ENCODE measurements around the gene TTYH3.
"Not testable (repeated sequence)": the region's sequence is repeated elsewhere in the genome, so short reads cannot be mapped to it uniquely, and the experiment has no call there.

The TTYH3 gene

GRCh38 chr7:2689951-2690705 is 58.3 kb downstream of the TTYH3 start:
- DNase-seq (ENCODE audit: low spot score): no peak
- Mint-ChIP-seq H3K27me3 (ENCODE audit: low read depth) (peaks cover 46% of the 10 kb centered on the region), H3K27ac (no peak overlapping the region), H3K9me3 (no peaks in the 10 kb centered on the region), H3K36me3 (ENCODE audit: low read depth) (no peaks in the 10 kb centered on the region), H3K4me1 (ENCODE audit: low read depth) (peaks cover 12% of the 10 kb centered on the region), H3K4me3 (no peak overlapping the region)

- Mint-ChIP-seq H3K27ac (no peak overlapping the region), H3K4me1 (ENCODE audit: low read depth) (peaks cover 12% of the 10 kb centered on the region), H3K27me3 (ENCODE audit: low read depth) (peaks cover 42% of the 10 kb centered on the region), H3K9me3 (no peaks in the 10 kb centered on the region), H3K36me3 (ENCODE audit: low read depth) (no peaks in the 10 kb centered on the region), H3K4me3 (no peak overlapping the region)
- DNase-seq (ENCODE audit: low spot score): no peak
Measured at GRCh38 chr7:2691011-2691707, 59.4 kb downstream of the TTYH3 start.

GRCh38 chr7:2691932-2692439 is 60.2 kb downstream of the TTYH3 start:
- H3K9me3 Mint-ChIP-seq; H3K4me3 Mint-ChIP-seq; H3K27ac Mint-ChIP-seq; DNase-seq (ENCODE audit: low spot score); H3K36me3 Mint-ChIP-seq (ENCODE audit: low read depth): not testable (repeated sequence)
- Mint-ChIP-seq H3K4me1 (ENCODE audit: low read depth) (peaks cover 12% of the 10 kb centered on the region), H3K27me3 (ENCODE audit: low read depth) (peaks cover 37% of the 10 kb centered on the region)

GRCh38 chr7:2692543-2692942 is 60.8 kb downstream of the TTYH3 start:
- Mint-ChIP-seq H3K36me3 (ENCODE audit: low read depth) (no peaks in the 10 kb centered on the region), H3K27ac (no peak overlapping the region), H3K9me3 (no peaks in the 10 kb centered on the region), H3K27me3 (ENCODE audit: low read depth) (peaks cover 33% of the 10 kb centered on the region), H3K4me1 (ENCODE audit: low read depth) (peaks cover 12% of the 10 kb centered on the region), H3K4me3 (no peak overlapping the region)
- no peak for DNase-seq (ENCODE audit: low spot score)

- H3K27ac Mint-ChIP-seq; H3K36me3 Mint-ChIP-seq (ENCODE audit: low read depth); H3K4me3 Mint-ChIP-seq; DNase-seq (ENCODE audit: low spot score); H3K9me3 Mint-ChIP-seq: not testable (repeated sequence)
- peaks cover 32% of the 10 kb centered on the region for H3K27me3 Mint-ChIP-seq (ENCODE audit: low read depth)
- peaks cover 17% of the 10 kb centered on the region for H3K4me1 Mint-ChIP-seq (ENCODE audit: low read depth)
Measured at GRCh38 chr7:2693420-2694121, 61.8 kb downstream of the TTYH3 start.

GRCh38 chr7:2694122-2694436 is 62.3 kb downstream of the TTYH3 start:
- Mint-ChIP-seq H3K4me1 (ENCODE audit: low read depth) (peaks cover 16% of the 10 kb centered on the region), H3K27me3 (ENCODE audit: low read depth) (peaks cover 27% of the 10 kb centered on the region)
- H3K27ac Mint-ChIP-seq; DNase-seq (ENCODE audit: low spot score); H3K4me3 Mint-ChIP-seq; H3K36me3 Mint-ChIP-seq (ENCODE audit: low read depth); H3K9me3 Mint-ChIP-seq: not testable (repeated sequence)

- no peaks in the 10 kb centered on the region for H3K36me3 Mint-ChIP-seq (ENCODE audit: low read depth)
- H3K4me3 Mint-ChIP-seq: peak overlapping the region; percentile 70
- H3K27me3 Mint-ChIP-seq (ENCODE audit: low read depth): peaks cover 5% of the 10 kb centered on the region
- H3K9me3 Mint-ChIP-seq: no peaks in the 10 kb centered on the region
- peak; percentile 67 for DNase-seq (ENCODE audit: low spot score)
- H3K27ac Mint-ChIP-seq: peak overlapping the region; percentile 86
- peaks cover 24% of the 10 kb centered on the region for H3K4me1 Mint-ChIP-seq (ENCODE audit: low read depth)
Measured at GRCh38 chr7:2698581-2699288, 66.9 kb downstream of the TTYH3 start.

- no peak for DNase-seq (ENCODE audit: low spot score)
- Mint-ChIP-seq H3K4me3 (peak overlapping the region; percentile 70), H3K36me3 (ENCODE audit: low read depth) (no peaks in the 10 kb centered on the region), H3K27ac (peak overlapping the region; percentile 86), H3K27me3 (ENCODE audit: low read depth) (peaks cover 5% of the 10 kb centered on the region), H3K9me3 (no peaks in the 10 kb centered on the region), H3K4me1 (ENCODE audit: low read depth) (peaks cover 24% of the 10 kb centered on the region)
Measured at GRCh38 chr7:2699289-2699620, 67.5 kb downstream of the TTYH3 start.

GRCh38 chr7:2700141-2700850 is 68.5 kb downstream of the TTYH3 start:
- Mint-ChIP-seq H3K9me3 (no peaks in the 10 kb centered on the region), H3K4me1 (ENCODE audit: low read depth) (peaks cover 24% of the 10 kb centered on the region), H3K27me3 (ENCODE audit: low read depth) (peaks cover 5% of the 10 kb centered on the region), H3K27ac (peak overlapping the region; percentile 68), H3K4me3 (peak overlapping the region; percentile 46), H3K36me3 (ENCODE audit: low read depth) (no peaks in the 10 kb centered on the region)
- no peak for DNase-seq (ENCODE audit: low spot score)

GRCh38 chr7:2701424-2701823 is 69.6 kb downstream of the TTYH3 start:
- H3K27ac Mint-ChIP-seq: no peak overlapping the region
- no peaks in the 10 kb centered on the region for H3K36me3 Mint-ChIP-seq (ENCODE audit: low read depth)
- peaks cover 24% of the 10 kb centered on the region for H3K4me1 Mint-ChIP-seq (ENCODE audit: low read depth)
- H3K4me3 Mint-ChIP-seq: no peak overlapping the region
- H3K9me3 Mint-ChIP-seq: no peaks in the 10 kb centered on the region
- H3K27me3 Mint-ChIP-seq (ENCODE audit: low read depth): peaks cover 8% of the 10 kb centered on the region
- DNase-seq (ENCODE audit: low spot score): no peak

- Mint-ChIP-seq H3K27me3 (ENCODE audit: low read depth) (peaks cover 10% of the 10 kb centered on the region), H3K36me3 (ENCODE audit: low read depth) (no peaks in the 10 kb centered on the region), H3K9me3 (no peaks in the 10 kb centered on the region), H3K4me3 (no peak overlapping the region), H3K4me1 (ENCODE audit: low read depth) (peaks cover 24% of the 10 kb centered on the region), H3K27ac (no peak overlapping the region)
- no peak for DNase-seq (ENCODE audit: low spot score)
Measured at GRCh38 chr7:2701832-2702593, 70.2 kb downstream of the TTYH3 start.

- Mint-ChIP-seq H3K27me3 (ENCODE audit: low read depth) (peaks cover 7% of the 10 kb centered on the region), H3K27ac (no peak overlapping the region), H3K9me3 (no peaks in the 10 kb centered on the region), H3K36me3 (ENCODE audit: low read depth) (no peaks in the 10 kb centered on the region), H3K4me3 (no peak overlapping the region), H3K4me1 (ENCODE audit: low read depth) (peaks cover 24% of the 10 kb centered on the region)
- DNase-seq (ENCODE audit: low spot score): no peak
Measured at GRCh38 chr7:2702594-2702957, 70.8 kb downstream of the TTYH3 start.
